Measurements from ENCODE around the gene CEMIP. TPM values are rescaled to one million over a fixed set of nuclear protein-coding genes. Genes with fewer than 3 reads are reported as not detected.
"Not testable (repeated sequence)": the region's sequence is repeated elsewhere in the genome, so short reads cannot be mapped to it uniquely, and the experiment has no call there.

CEMIP gene
- polyA plus RNA-seq, 1 experiment: 221 TPM

- DNase-seq (ENCODE audit: low read depth, low spot score): no peak
- ChIA-PET POLR2A (no interaction called here), CTCF (interaction anchor here (1.6 kb wide), 1 partner anchor 186 kb away, joined by 6 read pairs; no protein-coding TSS in a partner anchor)
- H3K27me3 ChIP-seq (ENCODE audit: control insufficient read depth, insufficient read depth, low read length): no peaks in the 10 kb centered on the region
- H3K9me3 ChIP-seq (ENCODE audit: control insufficient read depth, insufficient read depth, low read length): no peaks in the 10 kb centered on the region
- TF ChIP-seq, protein P1, sequence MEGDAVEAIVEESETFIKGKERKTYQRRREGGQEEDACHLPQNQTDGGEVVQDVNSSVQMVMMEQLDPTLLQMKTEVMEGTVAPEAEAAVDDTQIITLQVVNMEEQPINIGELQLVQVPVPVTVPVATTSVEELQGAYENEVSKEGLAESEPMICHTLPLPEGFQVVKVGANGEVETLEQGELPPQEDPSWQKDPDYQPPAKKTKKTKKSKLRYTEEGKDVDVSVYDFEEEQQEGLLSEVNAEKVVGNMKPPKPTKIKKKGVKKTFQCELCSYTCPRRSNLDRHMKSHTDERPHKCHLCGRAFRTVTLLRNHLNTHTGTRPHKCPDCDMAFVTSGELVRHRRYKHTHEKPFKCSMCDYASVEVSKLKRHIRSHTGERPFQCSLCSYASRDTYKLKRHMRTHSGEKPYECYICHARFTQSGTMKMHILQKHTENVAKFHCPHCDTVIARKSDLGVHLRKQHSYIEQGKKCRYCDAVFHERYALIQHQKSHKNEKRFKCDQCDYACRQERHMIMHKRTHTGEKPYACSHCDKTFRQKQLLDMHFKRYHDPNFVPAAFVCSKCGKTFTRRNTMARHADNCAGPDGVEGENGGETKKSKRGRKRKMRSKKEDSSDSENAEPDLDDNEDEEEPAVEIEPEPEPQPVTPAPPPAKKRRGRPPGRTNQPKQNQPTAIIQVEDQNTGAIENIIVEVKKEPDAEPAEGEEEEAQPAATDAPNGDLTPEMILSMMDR (IDR thresholded peaks at IDR 0.05; ENCODE audit: low read depth, low read length): no peak
- H3K27ac ChIP-seq (ENCODE audit: low read depth, low read length): no peak overlapping the region
- no peak overlapping the region for H3K4me3 ChIP-seq (ENCODE audit: low read depth, low read length)
These were observed 25.2 kb upstream of the CEMIP start for GRCh38 chr15:80754014-80754413.

GRCh38 chr15:80755885-80756284 is 23.3 kb upstream of the CEMIP start:
- no peak overlapping the region for H3K4me3 ChIP-seq (ENCODE audit: low read depth, low read length)
- H3K27ac ChIP-seq (ENCODE audit: low read depth, low read length): no peak overlapping the region
- POLR2A ChIA-PET: interaction anchor here (1.5 kb wide), 1 partner anchor 61 kb away, joined by 3 read pairs; the partner anchor contains the start of gene ABHD17C
- no peaks in the 10 kb centered on the region for H3K9me3 ChIP-seq (ENCODE audit: control insufficient read depth, insufficient read depth, low read length)
- H3K27me3 ChIP-seq (ENCODE audit: control insufficient read depth, insufficient read depth, low read length): no peaks in the 10 kb centered on the region
- no peak for DNase-seq (ENCODE audit: low read depth, low spot score)
- CTCF ChIA-PET: no interaction called here
- TF ChIP-seq, protein P1 (IDR thresholded peaks at IDR 0.05; ENCODE audit: low read depth, low read length): no peak

DNA sequence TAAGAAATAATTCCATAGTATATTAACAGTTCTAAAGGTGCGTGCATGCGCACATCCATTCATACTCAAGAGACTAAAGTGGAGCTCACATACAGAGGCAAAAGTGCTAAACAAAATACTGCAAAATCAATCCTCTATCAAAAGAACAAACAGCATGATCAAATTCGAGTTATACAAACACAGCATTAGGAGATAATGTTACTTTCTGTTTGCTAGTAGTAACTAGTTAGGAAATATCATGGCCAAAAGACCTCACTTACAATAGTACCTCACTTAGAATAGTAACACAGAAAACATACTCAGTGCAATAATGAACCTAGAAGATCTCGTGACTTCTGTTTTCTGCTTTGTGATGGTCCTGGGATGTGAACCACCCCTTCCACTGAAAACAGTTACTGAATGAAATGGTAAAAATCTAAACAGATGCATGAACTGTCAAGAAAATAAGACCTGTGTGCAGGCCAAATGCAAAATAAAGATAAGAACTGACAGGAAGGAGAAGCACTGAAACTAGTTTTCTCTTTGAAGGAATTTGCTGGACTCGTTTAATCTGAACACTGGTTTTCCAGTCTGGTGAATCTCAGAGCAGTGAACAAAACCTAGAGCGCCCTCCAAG is 20.9 kb upstream of the CEMIP start:
- Histone ChIP-seq H3K9me3 (ENCODE audit: control insufficient read depth, insufficient read depth, low read length) (no peaks in the 10 kb centered on the region), H3K4me3 (ENCODE audit: low read depth, low read length) (no peak overlapping the region), H3K27me3 (ENCODE audit: control insufficient read depth, insufficient read depth, low read length) (no peaks in the 10 kb centered on the region), H3K27ac (ENCODE audit: low read depth, low read length) (no peak overlapping the region)
- CTCF ChIA-PET: interaction anchor here (0.7 kb wide), 1 partner anchor 18 kb away, joined by 4 read pairs; no protein-coding TSS in a partner anchor
- POLR2A ChIA-PET: no interaction called here
- TF ChIP-seq, protein P1 (IDR thresholded peaks at IDR 0.05; ENCODE audit: low read depth, low read length): no peak
- no peak for DNase-seq (ENCODE audit: low read depth, low spot score)

- DNase-seq (ENCODE audit: low read depth, low spot score): no peak
- TF ChIP-seq, protein P1 (IDR thresholded peaks at IDR 0.05; ENCODE audit: low read depth, low read length): no peak
- Histone ChIP-seq H3K9me3 (ENCODE audit: control insufficient read depth, insufficient read depth, low read length) (no peaks in the 10 kb centered on the region), H3K27ac (ENCODE audit: low read depth, low read length) (no peak overlapping the region), H3K27me3 (ENCODE audit: control insufficient read depth, insufficient read depth, low read length) (no peaks in the 10 kb centered on the region), H3K4me3 (ENCODE audit: low read depth, low read length) (no peak overlapping the region)
- ChIA-PET CTCF (no interaction called here), POLR2A (interaction anchor here (0.7 kb wide), 1 partner anchor 209 kb away, joined by 4 read pairs; no protein-coding TSS in a partner anchor)
These were observed 18.2 kb upstream of the CEMIP start for GRCh38 chr15:80760960-80761359.

GRCh38 chr15:80761754-80762153 is 17.4 kb upstream of the CEMIP start:
- H3K27me3 ChIP-seq (ENCODE audit: control insufficient read depth, insufficient read depth, low read length): no peaks in the 10 kb centered on the region
- CTCF ChIA-PET: no interaction called here
- POLR2A ChIA-PET: no interaction called here

DNA sequence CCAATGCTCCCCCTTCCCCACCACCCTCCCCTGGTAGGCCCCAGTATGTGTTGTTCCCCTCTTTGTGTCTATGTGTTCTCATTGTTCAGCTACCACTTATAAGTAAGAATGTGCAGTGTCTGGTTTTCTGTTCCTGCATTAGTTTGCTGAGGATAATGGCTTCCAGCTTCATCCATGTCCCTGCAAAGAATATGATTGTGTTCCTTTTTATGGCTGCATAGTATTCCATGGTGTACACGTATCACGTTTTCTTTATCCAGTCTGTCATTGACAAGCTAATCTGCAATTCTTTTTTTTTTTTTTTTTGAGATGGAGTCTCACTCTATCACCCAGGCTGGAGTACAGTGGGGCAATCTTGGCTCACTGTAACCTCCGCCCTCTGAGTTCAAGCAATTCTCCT is 15.9 kb upstream of the CEMIP start:
- not testable (repeated sequence) for H3K4me3 ChIP-seq (ENCODE audit: low read depth, low read length); H3K27ac ChIP-seq (ENCODE audit: low read depth, low read length); H3K9me3 ChIP-seq (ENCODE audit: control insufficient read depth, insufficient read depth, low read length); H3K27me3 ChIP-seq (ENCODE audit: control insufficient read depth, insufficient read depth, low read length); DNase-seq (ENCODE audit: low read depth, low spot score)
- POLR2A ChIA-PET: interaction anchor here (0.7 kb wide), 1 partner anchor 13 kb away, joined by 5 read pairs; no protein-coding TSS in a partner anchor
- CTCF ChIA-PET: interaction anchor here (0.7 to 1.0 kb wide), 2 partner anchors 13 to 196 kb away, joined by 3 to 10 read pairs; no protein-coding TSS in a partner anchor

More at GRCh38 chr15:80761754-80762153, 17.4 kb upstream of the CEMIP start:
- Histone ChIP-seq H3K9me3 (ENCODE audit: control insufficient read depth, insufficient read depth, low read length) (no peaks in the 10 kb centered on the region), H3K27ac (ENCODE audit: low read depth, low read length) (no peak overlapping the region), H3K4me3 (ENCODE audit: low read depth, low read length) (no peak overlapping the region)
- TF ChIP-seq, protein P1 (IDR thresholded peaks at IDR 0.05; ENCODE audit: low read depth, low read length): no peak
- no peak for DNase-seq (ENCODE audit: low read depth, low spot score)
